Uterus (tissue), 4 donors: Measurements from ENCODE around the gene TRIM69. TPM values are rescaled to one million over a fixed set of nuclear protein-coding genes. Genes with fewer than 3 reads are reported as not detected.

Source experiments
- DNase-seq, 2 donors: peaks; one replicate each; pipeline ENCODE4 v3.0.0-alpha.2; 2019 to 2020
- H3K27ac ChIP-seq, 2 donors: fragments of 200-600 bp; sonication (generic); 1 replicate in 1 of 2; 2 replicates in 1 of 2; pipeline ENCODE4 v1.5.1; 2016 to 2018
- H3K27me3 ChIP-seq, 2 donors: fragments of 200-600 bp; sonication (generic); one replicate each; pipeline ENCODE4 v1.5.1; 2018 to 2019; ENCODE audit warnings: control low read depth in 1 of 2
- H3K36me3 ChIP-seq, 2 donors: fragments of 200-600 bp; sonication (generic); one replicate each; pipeline ENCODE4 v1.5.1; 2019; ENCODE audit warnings: control low read depth in 1 of 2
- H3K4me1 ChIP-seq, 2 donors: fragments of 200-600 bp; sonication (generic); one replicate each; pipeline ENCODE4 v1.5.1; 2018 to 2019; ENCODE audit warnings: control low read depth in 1 of 2
- H3K4me3 ChIP-seq, 2 donors: fragments of 200-600 bp; sonication (generic); 1 replicate in 1 of 2; 2 replicates in 1 of 2; pipeline ENCODE4 v1.5.1; 2018 to 2019; ENCODE audit warnings: mild to moderate bottlenecking in 1 of 2
- H3K9me3 ChIP-seq, 2 donors: fragments of 200-600 bp; sonication (generic); one replicate each; pipeline ENCODE4 v1.5.1; 2019; ENCODE audit warnings: control low read depth in 1 of 2
- POLR2A ChIP-seq, 2 donors: fragments of 450-650 bp; IDR thresholded peaks; one replicate each; pipeline ENCODE4 v1.6.1; 2016; ENCODE audit warnings: antibody characterized with exemption in 2 of 2, mild to moderate bottlenecking in 1 of 2, moderate library complexity in 1 of 2
- intact Hi-C: fragments of 100-400 bp; cut with DNase I; formaldehyde crosslinking; loops from one replicate; pipeline ENCODE4 v1.15.1; 2023; ENCODE audit warnings: low total_unique reads
- total RNA-seq, 4 donors: library from RNA; depleted of rRNA in 3 of 4; stranded (reverse); fragments of >200 nt in 3 of 4; gene quantifications; one replicate each; pipeline versions ENCODE4 v1.1.0 to v1.2.4, GENCODE V29; 2014 to 2023
- TF ChIP-seq, protein P1 (sequence below), 4 experiments: fragments of 200-600 bp in 2 of 4; fragments of 450-650 bp in 2 of 4; sonication (generic) in 2 of 4; IDR thresholded peaks; one replicate each; pipeline ENCODE4 v1.5.1; 2016 to 2019; ENCODE audit warnings: antibody characterized with exemption in 4 of 4, mild to moderate bottlenecking in 2 of 4, moderate library complexity in 1 of 4
- donor health status: DM: yes; HTN: yes; CAD: no.

The TRIM69 gene
- total RNA-seq, 4 donors from 2014 or later, result 6.1 to 16.2 (median 15.4) TPM

DNA sequence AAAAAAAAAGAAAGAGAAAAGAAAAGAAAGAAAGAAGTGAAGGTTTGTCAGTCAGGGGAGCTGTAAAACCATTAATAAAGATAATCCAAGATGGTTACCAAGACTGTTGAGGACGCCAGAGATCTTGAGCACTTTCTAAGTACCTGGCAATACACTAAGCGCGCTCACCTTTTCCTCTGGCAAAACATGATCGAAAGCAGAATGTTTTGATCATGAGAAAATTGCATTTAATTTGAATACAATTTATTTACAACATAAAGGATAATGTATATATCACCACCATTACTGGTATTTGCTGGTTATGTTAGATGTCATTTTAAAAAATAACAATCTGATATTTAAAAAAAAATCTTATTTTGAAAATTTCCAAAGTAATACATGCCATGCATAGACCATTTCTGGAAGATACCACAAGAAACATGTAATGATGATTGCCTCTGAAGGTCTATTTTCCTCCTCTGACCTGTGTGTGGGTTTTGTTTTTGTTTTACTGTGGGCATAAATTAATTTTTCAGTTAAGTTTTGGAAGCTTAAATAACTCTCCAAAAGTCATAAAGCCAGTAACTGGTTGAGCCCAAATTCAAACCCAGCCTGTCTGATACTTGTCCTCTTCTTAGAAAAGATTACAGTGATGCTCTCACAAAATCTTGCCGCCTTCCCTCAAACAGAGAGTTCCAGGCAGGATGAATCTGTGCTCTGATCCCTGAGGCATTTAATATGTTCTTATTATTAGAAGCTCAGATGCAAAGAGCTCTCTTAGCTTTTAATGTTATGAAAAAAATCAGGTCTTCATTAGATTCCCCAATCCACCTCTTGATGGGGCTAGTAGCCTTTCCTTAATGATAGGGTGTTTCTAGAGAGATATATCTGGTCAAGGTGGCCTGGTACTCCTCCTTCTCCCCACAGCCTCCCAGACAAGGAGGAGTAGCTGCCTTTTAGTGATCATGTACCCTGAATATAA is 23.0 kb upstream of the TRIM69 start:
- Histone ChIP-seq H3K36me3 (no peaks in the 10 kb centered on the region), H3K4me1 (peaks cover 0 to 5% of the 10 kb centered on the region in 2 donors), H3K27ac (peak overlapping the region; percentile 99 to 100), H3K9me3 (no peaks in the 10 kb centered on the region), H3K27me3 (no peaks in the 10 kb centered on the region), H3K4me3 (peak overlapping the region; percentile 86 to 97)
- DNase-seq, result no peak
- intact Hi-C loops, result no loop called here
- TF ChIP-seq POLR2A (IDR thresholded peaks at IDR 0.05), result no peak
- TF ChIP-seq, protein P1, sequence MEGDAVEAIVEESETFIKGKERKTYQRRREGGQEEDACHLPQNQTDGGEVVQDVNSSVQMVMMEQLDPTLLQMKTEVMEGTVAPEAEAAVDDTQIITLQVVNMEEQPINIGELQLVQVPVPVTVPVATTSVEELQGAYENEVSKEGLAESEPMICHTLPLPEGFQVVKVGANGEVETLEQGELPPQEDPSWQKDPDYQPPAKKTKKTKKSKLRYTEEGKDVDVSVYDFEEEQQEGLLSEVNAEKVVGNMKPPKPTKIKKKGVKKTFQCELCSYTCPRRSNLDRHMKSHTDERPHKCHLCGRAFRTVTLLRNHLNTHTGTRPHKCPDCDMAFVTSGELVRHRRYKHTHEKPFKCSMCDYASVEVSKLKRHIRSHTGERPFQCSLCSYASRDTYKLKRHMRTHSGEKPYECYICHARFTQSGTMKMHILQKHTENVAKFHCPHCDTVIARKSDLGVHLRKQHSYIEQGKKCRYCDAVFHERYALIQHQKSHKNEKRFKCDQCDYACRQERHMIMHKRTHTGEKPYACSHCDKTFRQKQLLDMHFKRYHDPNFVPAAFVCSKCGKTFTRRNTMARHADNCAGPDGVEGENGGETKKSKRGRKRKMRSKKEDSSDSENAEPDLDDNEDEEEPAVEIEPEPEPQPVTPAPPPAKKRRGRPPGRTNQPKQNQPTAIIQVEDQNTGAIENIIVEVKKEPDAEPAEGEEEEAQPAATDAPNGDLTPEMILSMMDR (IDR thresholded peaks at IDR 0.05), result peak in 1 of 4 experiments; percentile 32

DNA sequence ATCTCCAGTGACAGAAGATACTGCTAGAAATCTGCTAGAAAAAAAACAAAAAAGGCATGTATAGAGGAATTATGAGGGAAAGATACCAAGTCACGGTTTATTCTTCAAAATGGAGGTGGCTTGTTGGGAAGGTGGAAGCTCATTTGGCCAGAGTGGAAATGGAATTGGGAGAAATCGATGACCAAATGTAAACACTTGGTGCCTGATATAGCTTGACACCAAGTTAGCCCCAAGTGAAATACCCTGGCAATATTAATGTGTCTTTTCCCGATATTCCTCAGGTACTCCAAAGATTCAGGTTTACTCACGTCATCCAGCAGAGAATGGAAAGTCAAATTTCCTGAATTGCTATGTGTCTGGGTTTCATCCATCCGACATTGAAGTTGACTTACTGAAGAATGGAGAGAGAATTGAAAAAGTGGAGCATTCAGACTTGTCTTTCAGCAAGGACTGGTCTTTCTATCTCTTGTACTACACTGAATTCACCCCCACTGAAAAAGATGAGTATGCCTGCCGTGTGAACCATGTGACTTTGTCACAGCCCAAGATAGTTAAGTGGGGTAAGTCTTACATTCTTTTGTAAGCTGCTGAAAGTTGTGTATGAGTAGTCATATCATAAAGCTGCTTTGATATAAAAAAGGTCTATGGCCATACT is 21.1 kb upstream of the TRIM69 start:
- no peaks in the 10 kb centered on the region for H3K9me3 ChIP-seq
- no peak for DNase-seq
- H3K4me1 ChIP-seq, result no peaks in the 10 kb centered on the region
- peak overlapping the region; percentile 12 to 100 for H3K27ac ChIP-seq
- no peaks in the 10 kb centered on the region for H3K36me3 ChIP-seq
- H3K4me3 ChIP-seq, result no peak overlapping the region
- no peak for TF ChIP-seq POLR2A (IDR thresholded peaks at IDR 0.05)
- TF ChIP-seq, protein P1 (IDR thresholded peaks at IDR 0.05), result no peak
- no peaks in the 10 kb centered on the region for H3K27me3 ChIP-seq
- intact Hi-C loops, result no loop called here

DNA sequence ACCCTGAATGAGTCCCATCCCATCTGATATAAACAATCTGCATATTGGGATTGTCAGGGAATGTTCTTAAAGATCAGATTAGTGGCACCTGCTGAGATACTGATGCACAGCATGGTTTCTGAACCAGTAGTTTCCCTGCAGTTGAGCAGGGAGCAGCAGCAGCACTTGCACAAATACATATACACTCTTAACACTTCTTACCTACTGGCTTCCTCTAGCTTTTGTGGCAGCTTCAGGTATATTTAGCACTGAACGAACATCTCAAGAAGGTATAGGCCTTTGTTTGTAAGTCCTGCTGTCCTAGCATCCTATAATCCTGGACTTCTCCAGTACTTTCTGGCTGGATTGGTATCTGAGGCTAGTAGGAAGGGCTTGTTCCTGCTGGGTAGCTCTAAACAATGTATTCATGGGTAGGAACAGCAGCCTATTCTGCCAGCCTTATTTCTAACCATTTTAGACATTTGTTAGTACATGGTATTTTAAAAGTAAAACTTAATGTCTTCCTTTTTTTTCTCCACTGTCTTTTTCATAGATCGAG is 20.5 kb upstream of the TRIM69 start:
- intact Hi-C loops, result no loop called here
- TF ChIP-seq POLR2A (IDR thresholded peaks at IDR 0.05), result no peak
- TF ChIP-seq, protein P1 (IDR thresholded peaks at IDR 0.05), result no peak
- Histone ChIP-seq H3K4me3 (no peak overlapping the region), H3K4me1 (no peaks in the 10 kb centered on the region), H3K36me3 (no peaks in the 10 kb centered on the region), H3K9me3 (no peaks in the 10 kb centered on the region), H3K27ac (peak overlapping the region in 1 of 2 donors; percentile 23), H3K27me3 (no peaks in the 10 kb centered on the region)
- DNase-seq, result no peak

DNA sequence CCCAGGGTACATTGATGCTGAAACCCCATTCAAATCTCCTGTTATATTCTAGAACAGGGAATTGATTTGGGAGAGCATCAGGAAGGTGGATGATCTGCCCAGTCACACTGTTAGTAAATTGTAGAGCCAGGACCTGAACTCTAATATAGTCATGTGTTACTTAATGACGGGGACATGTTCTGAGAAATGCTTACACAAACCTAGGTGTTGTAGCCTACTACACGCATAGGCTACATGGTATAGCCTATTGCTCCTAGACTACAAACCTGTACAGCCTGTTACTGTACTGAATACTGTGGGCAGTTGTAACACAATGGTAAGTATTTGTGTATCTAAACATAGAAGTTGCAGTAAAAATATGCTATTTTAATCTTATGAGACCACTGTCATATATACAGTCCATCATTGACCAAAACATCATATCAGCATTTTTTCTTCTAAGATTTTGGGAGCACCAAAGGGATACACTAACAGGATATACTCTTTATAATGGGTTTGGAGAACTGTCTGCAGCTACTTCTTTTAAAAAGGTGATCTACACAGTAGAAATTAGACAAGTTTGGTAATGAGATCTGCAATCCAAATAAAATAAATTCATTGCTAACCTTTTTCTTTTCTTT is 19.2 kb upstream of the TRIM69 start:
- no peaks in the 10 kb centered on the region for H3K9me3 ChIP-seq
- no peak overlapping the region for H3K4me3 ChIP-seq
- no peak for TF ChIP-seq POLR2A (IDR thresholded peaks at IDR 0.05)
- TF ChIP-seq, protein P1 (IDR thresholded peaks at IDR 0.05), result no peak
- intact Hi-C loops, result no loop called here
- H3K27me3 ChIP-seq, result no peaks in the 10 kb centered on the region
- DNase-seq, result no peak
- H3K4me1 ChIP-seq, result no peaks in the 10 kb centered on the region
- H3K27ac ChIP-seq, result peak overlapping the region in 1 of 2 donors; percentile 23
- no peaks in the 10 kb centered on the region for H3K36me3 ChIP-seq
